Neural cell (in vitro differentiated cells): Measurements from ENCODE around the gene NDUFC1. TPM values are rescaled to one million over a fixed set of nuclear protein-coding genes. Genes with fewer than 3 reads are reported as not detected.
"Not testable (repeated sequence)": the region's sequence is repeated elsewhere in the genome, so short reads cannot be mapped to it uniquely, and the experiment has no call there.

Source experiments
- H2AFZ ChIP-seq: fragments of 200-600, 300-800 bp; sonication (generic), shearing (Covaris generic); 2 replicates; pipeline ENCODE4 v1.6.0; 2014; ENCODE audit warnings: low read depth, mild to moderate bottlenecking, antibody characterized with exemption, low read length, moderate library complexity
- H3F3A ChIP-seq: fragments of 200-600 bp; shearing (Covaris generic); 2 replicates; pipeline ENCODE4 v1.6.1; 2016; ENCODE audit warnings: mild to moderate bottlenecking, moderate library complexity, mixed read lengths, antibody characterized with exemption, low read length; ENCODE audit not compliant: insufficient read depth, poor library complexity, severe bottlenecking
- H3K27ac ChIP-seq: fragments of 200-600, 300-800 bp; sonication (generic), shearing (Covaris generic); 2 replicates; pipeline ENCODE4 v1.5.1; 2014; ENCODE audit warnings: mild to moderate bottlenecking, low read length, moderate library complexity
- H3K27me3 ChIP-seq: fragments of 300-800, 200-600 bp; sonication (generic), shearing (Covaris generic); 2 replicates; pipeline ENCODE4 v1.6.0; 2014; ENCODE audit warnings: mild to moderate bottlenecking, low read depth, low read length, moderate library complexity; ENCODE audit not compliant: insufficient read depth
- H3K36me3 ChIP-seq: fragments of 300-800, 200-600 bp; sonication (generic), shearing (Covaris generic); 2 replicates; pipeline ENCODE4 v1.5.1; 2014; ENCODE audit warnings: mild to moderate bottlenecking, antibody characterized with exemption, low read length, moderate library complexity; ENCODE audit not compliant: insufficient read depth
- H3K4me2 ChIP-seq: fragments of 300-800, 200-600 bp; sonication (generic), shearing (Covaris generic); 2 replicates; pipeline ENCODE4 v1.6.0; 2014; ENCODE audit warnings: mild to moderate bottlenecking, low read length
- H3K4me3 ChIP-seq: fragments of 300-800, 200-600 bp; sonication (generic), shearing (Covaris generic); 2 replicates; pipeline ENCODE4 v1.5.1; 2014; ENCODE audit warnings: mild to moderate bottlenecking, low read length, moderate library complexity
- H3K79me2 ChIP-seq: fragments of 200-600 bp; shearing (Covaris generic); replicated peaks from 2 replicates; pipeline ENCODE4 v1.6.0; 2014; ENCODE audit warnings: mild to moderate bottlenecking, low read length, moderate library complexity; ENCODE audit not compliant: insufficient read depth
- H3K9ac ChIP-seq: fragments of 300-800, 200-600 bp; sonication (generic), shearing (Covaris generic); 2 replicates; pipeline ENCODE4 v1.6.1; 2016; ENCODE audit warnings: mild to moderate bottlenecking, low read length, mixed read lengths
- H3K9me2 ChIP-seq: fragments of 200-600 bp; shearing (Covaris generic); 2 replicates; pipeline ENCODE4 v1.6.1; 2016; ENCODE audit warnings: mild to moderate bottlenecking, low read length, mixed read lengths; ENCODE audit not compliant: insufficient read depth
- H3K9me3 ChIP-seq: fragments of 200-600, 300-800 bp; sonication (generic), shearing (Covaris generic); 2 replicates; pipeline ENCODE4 v1.6.1; 2016; ENCODE audit warnings: mild to moderate bottlenecking, mixed run types, low read length, moderate library complexity, mixed read lengths
- H4K20me1 ChIP-seq: fragments of 200-600 bp; shearing (Covaris generic); 2 replicates; pipeline ENCODE4 v1.6.1; 2016; ENCODE audit warnings: mild to moderate bottlenecking, mixed run types; ENCODE audit not compliant: insufficient read depth
- CTCF ChIP-seq: fragments of 450-650 bp; IDR thresholded peaks from 2 replicates; pipeline ENCODE4 v1.5.1; 2014; ENCODE audit warnings: antibody characterized with exemption, mild to moderate bottlenecking, moderate library complexity; ENCODE audit not compliant: poor library complexity, severe bottlenecking
- EP300 ChIP-seq: fragments of 450-650 bp; conservative IDR thresholded peaks from 2 replicates; pipeline ENCODE4 v1.6.1; 2014; ENCODE audit warnings: antibody characterized with exemption, mild to moderate bottlenecking, moderate library complexity; ENCODE audit not compliant: poor library complexity, severe bottlenecking
- EZH2 ChIP-seq: fragments of 200-600, 300-800 bp; shearing (Covaris generic), sonication (generic); IDR thresholded peaks from 2 replicates; pipeline ENCODE4 v1.6.1; 2014; ENCODE audit warnings: antibody characterized with exemption, low read length, borderline replicate concordance, mild to moderate bottlenecking; ENCODE audit not compliant: insufficient read depth, poor library complexity, severe bottlenecking
- MXI1 ChIP-seq: fragments of 450-650 bp; conservative IDR thresholded peaks from 2 replicates; pipeline ENCODE4 v1.6.1; 2014; ENCODE audit warnings: antibody characterized with exemption, mild to moderate bottlenecking; ENCODE audit not compliant: poor library complexity, severe bottlenecking
- POLR2AphosphoS5 ChIP-seq: IDR thresholded peaks from 2 replicates; pipeline ENCODE4 v1.6.1; 2012
- RAD21 ChIP-seq: fragments of 450-650 bp; conservative IDR thresholded peaks from 2 replicates; pipeline ENCODE4 v1.6.1; 2014; ENCODE audit warnings: antibody characterized with exemption, mild to moderate bottlenecking, moderate library complexity
- SMC3 ChIP-seq: fragments of 450-650 bp; conservative IDR thresholded peaks from 2 replicates; pipeline ENCODE4 v1.6.1; 2014; ENCODE audit warnings: antibody characterized with exemption, mild to moderate bottlenecking, moderate library complexity; ENCODE audit not compliant: poor library complexity
- TAF1 ChIP-seq: IDR thresholded peaks from 2 replicates; pipeline ENCODE4 v1.6.1; 2012; ENCODE audit warnings: low read depth
- polyA plus RNA-seq: library from polyadenylated mRNA; depleted of rRNA; stranded (reverse); fragments of >200 nt; gene quantifications from 2 replicates; pipeline ENCODE4 v1.2.3, GENCODE V29; 2014
- TF ChIP-seq, protein P1 (sequence below): IDR thresholded peaks from 2 replicates; pipeline ENCODE4 v1.6.1; 2012; ENCODE audit warnings: borderline replicate concordance

NDUFC1 gene
- polyA plus RNA-seq, 1 donor from 2014 or later = 102 TPM

DNA sequence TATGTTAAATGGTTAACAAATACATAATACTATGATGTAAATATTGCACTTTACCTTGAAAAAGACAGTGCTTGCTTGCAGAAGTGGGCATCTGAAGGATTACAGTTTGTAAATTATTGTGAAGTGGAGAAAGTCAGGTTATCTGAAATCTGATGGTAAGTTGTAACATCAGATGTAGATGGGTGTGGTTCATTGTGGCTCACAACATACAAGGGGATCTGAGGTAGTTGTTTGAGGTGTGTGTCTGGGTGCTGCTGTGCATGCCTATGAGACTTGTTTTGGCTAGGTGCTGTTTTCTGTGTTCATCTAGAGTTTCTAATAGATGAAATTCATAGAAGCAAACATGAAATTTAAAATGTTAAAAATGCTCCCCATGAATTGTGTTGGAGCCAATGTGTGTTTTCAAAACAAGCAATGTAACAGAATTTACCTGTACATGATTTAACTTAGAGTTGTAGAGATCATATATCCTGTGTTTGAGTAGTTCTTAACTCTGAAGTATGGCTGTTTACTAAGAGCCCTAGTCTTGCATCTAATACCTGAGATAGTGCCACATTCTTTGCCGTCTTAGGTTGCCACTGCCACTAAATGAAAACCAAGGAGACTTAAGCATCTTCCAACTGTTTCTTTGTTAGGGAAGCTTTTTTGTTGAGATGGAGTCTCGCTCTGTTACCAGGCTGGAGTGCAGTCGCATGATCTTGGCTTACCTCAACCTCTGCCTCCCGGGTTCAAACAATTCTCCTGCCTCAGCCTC, 11.9 kb upstream of the NDUFC1 start:
- peaks cover 79% of the 10 kb centered on the region for H3K79me2 ChIP-seq
- H3K9ac ChIP-seq = no peak overlapping the region
- TF ChIP-seq CTCF (no peak), TAF1 (no peak), POLR2AphosphoS5 (no peak), RAD21 (no peak), EZH2 (no peak)
- TF ChIP-seq, protein P1, sequence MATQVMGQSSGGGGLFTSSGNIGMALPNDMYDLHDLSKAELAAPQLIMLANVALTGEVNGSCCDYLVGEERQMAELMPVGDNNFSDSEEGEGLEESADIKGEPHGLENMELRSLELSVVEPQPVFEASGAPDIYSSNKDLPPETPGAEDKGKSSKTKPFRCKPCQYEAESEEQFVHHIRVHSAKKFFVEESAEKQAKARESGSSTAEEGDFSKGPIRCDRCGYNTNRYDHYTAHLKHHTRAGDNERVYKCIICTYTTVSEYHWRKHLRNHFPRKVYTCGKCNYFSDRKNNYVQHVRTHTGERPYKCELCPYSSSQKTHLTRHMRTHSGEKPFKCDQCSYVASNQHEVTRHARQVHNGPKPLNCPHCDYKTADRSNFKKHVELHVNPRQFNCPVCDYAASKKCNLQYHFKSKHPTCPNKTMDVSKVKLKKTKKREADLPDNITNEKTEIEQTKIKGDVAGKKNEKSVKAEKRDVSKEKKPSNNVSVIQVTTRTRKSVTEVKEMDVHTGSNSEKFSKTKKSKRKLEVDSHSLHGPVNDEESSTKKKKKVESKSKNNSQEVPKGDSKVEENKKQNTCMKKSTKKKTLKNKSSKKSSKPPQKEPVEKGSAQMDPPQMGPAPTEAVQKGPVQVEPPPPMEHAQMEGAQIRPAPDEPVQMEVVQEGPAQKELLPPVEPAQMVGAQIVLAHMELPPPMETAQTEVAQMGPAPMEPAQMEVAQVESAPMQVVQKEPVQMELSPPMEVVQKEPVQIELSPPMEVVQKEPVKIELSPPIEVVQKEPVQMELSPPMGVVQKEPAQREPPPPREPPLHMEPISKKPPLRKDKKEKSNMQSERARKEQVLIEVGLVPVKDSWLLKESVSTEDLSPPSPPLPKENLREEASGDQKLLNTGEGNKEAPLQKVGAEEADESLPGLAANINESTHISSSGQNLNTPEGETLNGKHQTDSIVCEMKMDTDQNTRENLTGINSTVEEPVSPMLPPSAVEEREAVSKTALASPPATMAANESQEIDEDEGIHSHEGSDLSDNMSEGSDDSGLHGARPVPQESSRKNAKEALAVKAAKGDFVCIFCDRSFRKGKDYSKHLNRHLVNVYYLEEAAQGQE = no peak
- H3K4me3 ChIP-seq = no peak overlapping the region
- no peaks in the 10 kb centered on the region for H3K36me3 ChIP-seq
- H3K9me3 ChIP-seq = no peaks in the 10 kb centered on the region
- no peaks in the 10 kb centered on the region for H3K9me2 ChIP-seq
- H3K27ac ChIP-seq = no peak overlapping the region
- peaks cover 3% of the 10 kb centered on the region for H4K20me1 ChIP-seq
- no peak overlapping the region for H3K4me2 ChIP-seq
- no peak overlapping the region for H2AFZ ChIP-seq
- no peaks in the 10 kb centered on the region for H3K27me3 ChIP-seq
- no peaks in the 10 kb centered on the region for H3F3A ChIP-seq

- not testable (repeated sequence) for H3K4me3 ChIP-seq, H2AFZ ChIP-seq, H3K9me2 ChIP-seq, H3K36me3 ChIP-seq, H3F3A ChIP-seq, H3K9me3 ChIP-seq, H3K27ac ChIP-seq, H3K4me2 ChIP-seq, H3K27me3 ChIP-seq, H3K9ac ChIP-seq, H4K20me1 ChIP-seq
- H3K79me2 ChIP-seq = peaks cover 83% of the 10 kb centered on the region
These were observed 11.1 kb upstream of the NDUFC1 start for GRCh38 chr4:139313414-139313813.

- H3K36me3 ChIP-seq = no peaks in the 10 kb centered on the region
- H3K9me3 ChIP-seq = no peaks in the 10 kb centered on the region
- H2AFZ ChIP-seq = no peak overlapping the region
- no peak overlapping the region for H3K4me3 ChIP-seq
- peaks cover 3% of the 10 kb centered on the region for H4K20me1 ChIP-seq
- no peaks in the 10 kb centered on the region for H3F3A ChIP-seq
- H3K27me3 ChIP-seq = no peaks in the 10 kb centered on the region
- H3K27ac ChIP-seq = no peak overlapping the region
- H3K9me2 ChIP-seq = no peaks in the 10 kb centered on the region
- H3K4me2 ChIP-seq = no peak overlapping the region
- peaks cover 84% of the 10 kb centered on the region for H3K79me2 ChIP-seq
- H3K9ac ChIP-seq = no peak overlapping the region
- TF ChIP-seq EP300 (no peak), MXI1 (no peak), RAD21 (no peak), SMC3 (no peak), CTCF (no peak), POLR2AphosphoS5 (no peak), TAF1 (no peak)
- TF ChIP-seq, protein P1 = no peak
These were observed 10.5 kb upstream of the NDUFC1 start for GRCh38 chr4:139312552-139313332.
